Osteocyte (in vitro differentiated cells): Measurements from ENCODE around the gene AMZ1. TPM values are rescaled to one million over a fixed set of nuclear protein-coding genes. Genes with fewer than 3 reads are reported as not detected.

Source experiments
- DNase-seq: peaks from one replicate; pipeline ENCODE4 v3.0.0; 2021; ENCODE audit warnings: mixed read lengths; ENCODE audit not compliant: unreplicated experiment; ENCODE audit errors: extremely low spot score
- H3K27ac Mint-ChIP-seq: one replicate; pipeline ENCODE4 v1.8.0; 2021; ENCODE audit warnings: mild to moderate bottlenecking, mixed read lengths; ENCODE audit not compliant: unreplicated experiment
- H3K27me3 Mint-ChIP-seq: one replicate; pipeline ENCODE4 v1.8.0; 2021; ENCODE audit warnings: mixed read lengths; ENCODE audit not compliant: unreplicated experiment
- H3K36me3 Mint-ChIP-seq: one replicate; pipeline ENCODE4 v1.8.0; 2021; ENCODE audit warnings: mixed read lengths; ENCODE audit not compliant: unreplicated experiment
- H3K4me1 Mint-ChIP-seq: one replicate; pipeline ENCODE4 v1.8.0; 2021; ENCODE audit warnings: mixed read lengths; ENCODE audit not compliant: unreplicated experiment
- H3K4me3 Mint-ChIP-seq: one replicate; pipeline ENCODE4 v1.8.0; 2021; ENCODE audit warnings: mild to moderate bottlenecking, moderate library complexity, mixed read lengths; ENCODE audit not compliant: unreplicated experiment
- H3K9me3 Mint-ChIP-seq: one replicate; pipeline ENCODE4 v1.8.0; 2021; ENCODE audit warnings: mixed read lengths; ENCODE audit not compliant: unreplicated experiment
- long read RNA-seq: library from polyadenylated mRNA; unstranded; transcript quantifications from one replicate; pipeline ENCODE4 v2.0.0, GENCODE V29; 2021
- total RNA-seq: library from RNA; stranded (reverse); gene quantifications from 2 replicates; pipeline ENCODE4 v1.2.1, GENCODE V29; 2021
- TF ChIP-seq, protein P1 (sequence below): fragments of 200-600 bp; sonication (generic); IDR thresholded peaks from 2 replicates; pipeline ENCODE4 v1.5.0; 2021; ENCODE audit warnings: antibody characterized with exemption, mild to moderate bottlenecking, moderate library complexity

AMZ1 gene, protein sequence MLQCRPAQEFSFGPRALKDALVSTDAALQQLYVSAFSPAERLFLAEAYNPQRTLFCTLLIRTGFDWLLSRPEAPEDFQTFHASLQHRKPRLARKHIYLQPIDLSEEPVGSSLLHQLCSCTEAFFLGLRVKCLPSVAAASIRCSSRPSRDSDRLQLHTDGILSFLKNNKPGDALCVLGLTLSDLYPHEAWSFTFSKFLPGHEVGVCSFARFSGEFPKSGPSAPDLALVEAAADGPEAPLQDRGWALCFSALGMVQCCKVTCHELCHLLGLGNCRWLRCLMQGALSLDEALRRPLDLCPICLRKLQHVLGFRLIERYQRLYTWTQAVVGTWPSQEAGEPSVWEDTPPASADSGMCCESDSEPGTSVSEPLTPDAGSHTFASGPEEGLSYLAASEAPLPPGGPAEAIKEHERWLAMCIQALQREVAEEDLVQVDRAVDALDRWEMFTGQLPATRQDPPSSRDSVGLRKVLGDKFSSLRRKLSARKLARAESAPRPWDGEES
- 5.8 and 6.6 TPM in 2 replicates for total RNA-seq
- long read RNA-seq, partial matches to known transcripts, result 1 of 3 reads
- long read RNA-seq, other reads (novel, unspliced or antisense), result 2 of 3 reads

DNA sequence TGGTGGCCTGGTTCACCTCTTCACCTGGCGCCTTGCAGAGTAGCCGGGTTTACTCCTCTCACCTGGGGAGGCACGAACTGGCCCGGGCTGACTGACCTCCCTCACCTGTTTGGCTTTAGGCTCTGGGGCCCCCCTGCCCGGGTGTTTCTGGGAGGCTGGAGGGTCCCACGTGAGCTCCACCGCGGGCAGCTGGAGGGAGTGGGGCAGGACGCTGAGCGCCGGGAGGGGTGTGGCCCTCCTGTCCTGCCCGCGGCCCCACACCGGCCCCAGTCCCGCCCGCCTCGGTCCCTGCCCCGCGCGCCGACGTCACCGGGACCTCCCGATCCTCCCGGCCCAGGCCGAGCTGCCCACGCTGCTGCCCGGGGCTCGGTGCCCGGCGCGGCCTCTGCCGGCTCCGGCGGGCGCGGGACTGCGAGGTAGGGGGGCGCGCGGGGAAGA is at the start of gene AMZ1:
AMZ1 (plus strand) TSS at position 322 of the 438 bp plus-strand sequence. CDS start 12,250 bp downstream, outside the sequence.
- Mint-ChIP-seq H3K36me3 (no peaks in the 10 kb centered on the region), H3K27ac (peak within 1 kb of the TSS; percentile 85), H3K4me3 (peak within 1 kb of the TSS; percentile 63), H3K4me1 (peaks cover 32% of the 10 kb centered on the region), H3K27me3 (no peaks in the 10 kb centered on the region), H3K9me3 (no peaks in the 10 kb centered on the region)
- no peak for DNase-seq
- TF ChIP-seq, protein P1, sequence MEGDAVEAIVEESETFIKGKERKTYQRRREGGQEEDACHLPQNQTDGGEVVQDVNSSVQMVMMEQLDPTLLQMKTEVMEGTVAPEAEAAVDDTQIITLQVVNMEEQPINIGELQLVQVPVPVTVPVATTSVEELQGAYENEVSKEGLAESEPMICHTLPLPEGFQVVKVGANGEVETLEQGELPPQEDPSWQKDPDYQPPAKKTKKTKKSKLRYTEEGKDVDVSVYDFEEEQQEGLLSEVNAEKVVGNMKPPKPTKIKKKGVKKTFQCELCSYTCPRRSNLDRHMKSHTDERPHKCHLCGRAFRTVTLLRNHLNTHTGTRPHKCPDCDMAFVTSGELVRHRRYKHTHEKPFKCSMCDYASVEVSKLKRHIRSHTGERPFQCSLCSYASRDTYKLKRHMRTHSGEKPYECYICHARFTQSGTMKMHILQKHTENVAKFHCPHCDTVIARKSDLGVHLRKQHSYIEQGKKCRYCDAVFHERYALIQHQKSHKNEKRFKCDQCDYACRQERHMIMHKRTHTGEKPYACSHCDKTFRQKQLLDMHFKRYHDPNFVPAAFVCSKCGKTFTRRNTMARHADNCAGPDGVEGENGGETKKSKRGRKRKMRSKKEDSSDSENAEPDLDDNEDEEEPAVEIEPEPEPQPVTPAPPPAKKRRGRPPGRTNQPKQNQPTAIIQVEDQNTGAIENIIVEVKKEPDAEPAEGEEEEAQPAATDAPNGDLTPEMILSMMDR, result no peak

DNA sequence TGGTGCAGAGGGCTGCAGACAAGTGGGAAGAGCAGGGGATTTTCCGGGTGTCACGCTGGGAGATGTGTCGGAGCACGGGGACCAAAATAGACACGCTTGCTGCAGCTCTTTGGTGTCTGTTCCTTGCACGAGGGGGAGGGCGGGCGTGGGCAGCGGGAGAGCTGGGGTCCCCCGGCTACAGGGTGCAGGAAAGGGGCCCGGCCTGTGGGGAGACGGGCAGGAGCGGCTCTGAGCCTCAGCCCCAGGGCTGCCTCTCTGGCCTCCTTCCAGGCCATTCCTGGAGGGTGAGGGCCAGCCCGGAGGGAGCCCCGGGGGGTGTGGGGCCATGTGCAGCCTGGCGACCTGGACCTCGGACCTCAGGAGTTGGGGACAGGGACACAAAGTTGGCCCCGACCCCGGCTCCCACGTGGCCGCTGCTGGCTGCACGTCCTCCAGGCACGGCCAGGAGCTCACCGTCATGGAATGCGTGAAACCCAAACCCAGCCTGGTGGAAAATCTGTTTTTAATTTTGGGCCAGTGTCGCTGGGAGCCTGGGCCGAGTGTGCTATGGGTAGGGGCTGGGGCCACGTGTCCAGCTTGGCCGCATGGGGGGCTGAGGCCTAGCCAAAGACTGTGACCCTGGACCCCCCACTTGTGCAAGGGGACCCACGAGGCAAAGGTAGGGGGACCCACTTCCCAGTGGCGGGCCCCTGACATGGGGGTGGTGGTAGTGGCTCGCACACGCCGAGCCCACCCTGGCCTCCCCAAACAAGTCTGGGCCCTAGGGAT is 49.6 kb upstream of the AMZ1 start:
- no peaks in the 10 kb centered on the region for H3K27me3 Mint-ChIP-seq
- peak overlapping the region; percentile 77 for H3K27ac Mint-ChIP-seq
- peaks cover 2% of the 10 kb centered on the region for H3K36me3 Mint-ChIP-seq
- TF ChIP-seq, protein P1, result no peak
- H3K4me3 Mint-ChIP-seq, result peak overlapping the region; percentile 56
- H3K4me1 Mint-ChIP-seq, result peaks cover 83% of the 10 kb centered on the region
- no peaks in the 10 kb centered on the region for H3K9me3 Mint-ChIP-seq
- DNase-seq, result no peak

DNA sequence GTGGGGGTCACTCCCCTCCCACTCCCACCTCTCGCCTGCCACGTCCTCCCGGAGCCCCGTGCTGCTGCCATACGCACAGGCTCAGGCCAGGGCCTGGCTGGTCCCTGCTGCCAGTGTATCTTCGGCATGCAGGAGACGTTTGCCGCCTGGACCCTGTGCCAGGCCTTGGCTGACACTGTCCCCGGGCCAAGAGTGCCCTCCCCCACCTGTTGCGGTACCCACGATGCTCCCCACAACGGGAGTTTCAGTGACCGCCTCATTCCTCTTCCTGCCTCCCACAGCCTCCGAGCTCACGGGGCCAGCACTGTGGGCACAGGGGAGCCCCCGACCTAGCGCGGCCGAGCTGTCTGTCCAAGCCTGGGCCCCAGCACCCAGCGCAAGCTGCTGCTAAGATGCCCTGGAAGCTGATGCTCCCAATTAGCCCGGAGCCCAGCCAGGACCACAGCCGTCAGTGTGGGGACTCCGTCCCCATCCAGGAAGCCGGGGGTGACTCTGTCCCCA is 48.8 kb upstream of the AMZ1 start:
- DNase-seq, result no peak
- Mint-ChIP-seq H3K36me3 (peaks cover 2% of the 10 kb centered on the region), H3K27me3 (no peaks in the 10 kb centered on the region), H3K4me3 (no peak overlapping the region), H3K4me1 (peaks cover 85% of the 10 kb centered on the region), H3K27ac (peak overlapping the region; percentile 64), H3K9me3 (no peaks in the 10 kb centered on the region)
- TF ChIP-seq, protein P1, result no peak

DNA sequence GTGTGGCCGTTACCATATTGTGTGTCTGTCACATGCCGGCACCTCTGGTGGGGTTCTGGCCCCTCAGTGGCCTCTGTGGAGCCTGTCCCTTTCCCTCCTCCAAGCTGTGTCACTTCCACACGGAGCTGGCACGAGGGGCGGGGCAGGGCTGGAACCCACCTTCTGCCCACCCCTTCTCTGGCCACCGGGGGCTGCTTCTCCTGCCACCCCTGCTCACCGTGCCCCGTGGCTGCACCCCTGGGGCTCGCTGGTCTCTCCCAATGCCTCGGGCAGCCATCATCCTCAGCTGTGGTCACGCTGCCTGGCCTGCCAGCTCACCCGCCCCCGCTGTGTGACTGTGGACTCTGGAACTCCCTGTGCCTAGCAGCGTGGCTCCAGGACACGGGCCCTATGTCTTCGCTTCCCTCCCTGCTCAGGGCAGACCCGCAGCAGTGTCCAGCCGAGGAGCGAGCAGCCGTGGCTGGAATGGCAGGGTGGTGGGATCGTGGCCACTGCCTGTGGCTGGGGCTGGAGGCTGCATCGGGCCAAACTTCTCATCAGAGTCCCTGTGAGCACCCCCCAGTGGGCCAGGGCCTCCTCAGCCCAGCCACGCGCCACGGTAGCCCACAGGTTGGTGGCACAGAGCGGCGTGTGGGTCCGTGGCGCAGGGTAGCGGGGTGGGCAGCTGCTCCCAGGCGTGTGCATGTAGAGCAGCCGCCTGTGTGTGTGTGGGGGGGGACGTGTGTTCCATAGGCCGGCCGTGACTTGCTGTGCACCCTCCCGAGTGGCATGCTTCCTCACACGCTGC is 48.1 kb upstream of the AMZ1 start:
- no peaks in the 10 kb centered on the region for H3K27me3 Mint-ChIP-seq
- no peak for DNase-seq
- TF ChIP-seq, protein P1, result no peak
- H3K36me3 Mint-ChIP-seq, result peaks cover 2% of the 10 kb centered on the region
- H3K9me3 Mint-ChIP-seq, result no peaks in the 10 kb centered on the region
- peak overlapping the region; percentile 64 for H3K27ac Mint-ChIP-seq
- peaks cover 87% of the 10 kb centered on the region for H3K4me1 Mint-ChIP-seq
- H3K4me3 Mint-ChIP-seq, result no peak overlapping the region
